C4-2B (cell line): ENCODE measurements around the gene SLC22A17.
"Not testable (repeated sequence)": the region's sequence is repeated elsewhere in the genome, so short reads cannot be mapped to it uniquely, and the experiment has no call there.

Experiments used
- H3K27ac ChIP-seq: fragments of 450-650 bp; 2 replicates; pipeline ENCODE4 v1.5.1; 2017
- ZFX ChIP-seq: fragments of 450-650 bp; IDR thresholded peaks from 2 replicates; pipeline ENCODE4 v1.6.1; 2017
- TF ChIP-seq, protein P1 (sequence below): fragments of 450-650 bp; conservative IDR thresholded peaks from 2 replicates; pipeline ENCODE4 v1.5.1; 2017; ENCODE audit warnings: mild to moderate bottlenecking

The SLC22A17 gene

DNA sequence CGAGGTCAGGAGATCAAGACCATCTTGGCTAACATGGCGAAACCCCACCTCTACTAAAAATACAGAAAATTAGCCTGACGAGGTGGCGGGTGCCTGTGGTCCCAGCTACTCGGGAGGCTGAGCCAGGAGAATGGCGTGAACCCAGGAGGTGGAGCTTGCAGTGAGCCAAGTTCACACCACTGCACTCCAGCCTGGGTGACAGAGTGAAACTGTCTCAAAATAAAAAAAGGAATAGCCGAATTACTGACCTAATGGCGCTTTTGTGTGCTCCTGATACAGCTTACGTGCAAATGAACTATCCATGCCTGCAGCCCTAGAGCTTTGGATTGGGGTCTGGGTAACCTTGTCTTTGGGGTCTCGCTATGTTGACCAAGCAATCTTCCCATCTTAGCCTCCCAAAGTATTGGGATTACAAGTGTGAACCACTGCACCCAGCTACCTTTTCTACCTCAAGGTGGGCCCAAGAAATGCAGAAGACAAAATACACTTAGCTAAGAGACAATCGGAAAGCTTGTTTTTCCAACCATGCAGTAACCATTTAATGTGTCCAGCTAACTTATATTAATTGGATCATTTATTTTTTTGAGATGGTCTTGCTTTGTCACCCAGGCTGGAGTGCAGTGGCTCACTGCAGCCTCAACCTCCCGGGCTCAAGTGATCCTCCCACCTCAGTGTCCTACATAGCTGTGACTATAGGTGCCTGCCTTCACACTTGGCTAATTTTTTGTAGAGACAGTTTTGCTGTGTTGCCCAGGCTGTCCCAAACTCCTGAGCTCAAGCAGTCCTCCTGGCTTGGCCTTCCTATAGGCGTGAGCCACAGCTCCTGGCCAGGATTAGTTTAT lies 26.0 kb downstream of the SLC22A17 start:
- TF ChIP-seq, protein P1, sequence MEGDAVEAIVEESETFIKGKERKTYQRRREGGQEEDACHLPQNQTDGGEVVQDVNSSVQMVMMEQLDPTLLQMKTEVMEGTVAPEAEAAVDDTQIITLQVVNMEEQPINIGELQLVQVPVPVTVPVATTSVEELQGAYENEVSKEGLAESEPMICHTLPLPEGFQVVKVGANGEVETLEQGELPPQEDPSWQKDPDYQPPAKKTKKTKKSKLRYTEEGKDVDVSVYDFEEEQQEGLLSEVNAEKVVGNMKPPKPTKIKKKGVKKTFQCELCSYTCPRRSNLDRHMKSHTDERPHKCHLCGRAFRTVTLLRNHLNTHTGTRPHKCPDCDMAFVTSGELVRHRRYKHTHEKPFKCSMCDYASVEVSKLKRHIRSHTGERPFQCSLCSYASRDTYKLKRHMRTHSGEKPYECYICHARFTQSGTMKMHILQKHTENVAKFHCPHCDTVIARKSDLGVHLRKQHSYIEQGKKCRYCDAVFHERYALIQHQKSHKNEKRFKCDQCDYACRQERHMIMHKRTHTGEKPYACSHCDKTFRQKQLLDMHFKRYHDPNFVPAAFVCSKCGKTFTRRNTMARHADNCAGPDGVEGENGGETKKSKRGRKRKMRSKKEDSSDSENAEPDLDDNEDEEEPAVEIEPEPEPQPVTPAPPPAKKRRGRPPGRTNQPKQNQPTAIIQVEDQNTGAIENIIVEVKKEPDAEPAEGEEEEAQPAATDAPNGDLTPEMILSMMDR, result no peak
- TF ChIP-seq ZFX, result no peak
- no peak overlapping the region for H3K27ac ChIP-seq

DNA sequence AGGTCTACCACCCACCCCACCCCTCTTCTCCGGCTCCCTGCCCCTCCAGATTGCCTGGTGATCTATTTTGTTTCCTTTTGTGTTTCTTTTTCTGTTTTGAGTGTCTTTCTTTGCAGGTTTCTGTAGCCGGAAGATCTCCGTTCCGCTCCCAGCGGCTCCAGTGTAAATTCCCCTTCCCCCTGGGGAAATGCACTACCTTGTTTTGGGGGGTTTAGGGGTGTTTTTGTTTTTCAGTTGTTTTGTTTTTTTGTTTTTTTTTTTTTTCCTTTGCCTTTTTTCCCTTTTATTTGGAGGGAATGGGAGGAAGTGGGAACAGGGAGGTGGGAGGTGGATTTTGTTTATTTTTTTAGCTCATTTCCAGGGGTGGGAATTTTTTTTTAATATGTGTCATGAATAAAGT lies 26.9 kb downstream of the SLC22A17 start:
- not testable (repeated sequence) for H3K27ac ChIP-seq

DNA sequence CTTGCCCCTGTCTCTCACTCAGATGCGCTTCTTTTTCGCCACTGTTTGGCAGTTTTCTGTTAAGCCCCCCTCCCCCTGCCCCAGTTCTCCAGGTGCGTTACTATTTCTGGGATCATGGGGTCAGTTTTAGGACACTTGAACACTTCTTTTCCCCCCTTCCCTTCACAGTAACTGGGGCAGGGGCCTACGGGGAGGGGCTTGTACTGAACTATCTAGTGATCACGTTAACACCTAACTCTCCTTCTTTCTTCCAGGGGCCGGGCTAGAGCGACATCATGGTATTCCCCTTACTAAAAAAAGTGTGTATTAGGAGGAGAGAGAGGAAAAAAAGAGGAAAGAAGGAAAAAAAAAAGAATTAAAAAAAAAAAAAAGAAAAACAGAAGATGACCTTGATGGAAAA lies 27.7 kb downstream of the SLC22A17 start:
- H3K27ac ChIP-seq, result no peak overlapping the region
- TF ChIP-seq, protein P1, result no peak
- no peak for TF ChIP-seq ZFX

DNA sequence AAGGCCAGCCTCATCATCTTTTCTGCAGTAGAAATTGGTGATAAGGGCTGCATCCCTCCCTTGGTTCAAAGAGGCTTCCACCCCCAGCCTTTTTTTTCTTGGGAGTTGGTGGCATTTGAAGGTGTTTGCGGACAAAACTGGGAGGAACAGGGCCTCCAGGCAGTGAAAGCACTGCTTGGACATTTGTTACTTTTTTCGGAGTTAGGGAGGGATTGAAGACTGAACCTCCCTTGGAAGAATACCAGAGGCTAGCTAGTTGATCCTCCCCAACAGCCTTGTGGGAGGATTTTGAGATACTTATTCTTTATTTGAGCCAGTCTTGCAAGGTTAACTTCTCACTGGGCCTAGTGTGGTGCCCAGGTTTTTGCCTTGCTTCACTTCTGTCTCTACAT lies 28.2 kb downstream of the SLC22A17 start:
- TF ChIP-seq, protein P1, result no peak
- TF ChIP-seq ZFX, result no peak

DNA sequence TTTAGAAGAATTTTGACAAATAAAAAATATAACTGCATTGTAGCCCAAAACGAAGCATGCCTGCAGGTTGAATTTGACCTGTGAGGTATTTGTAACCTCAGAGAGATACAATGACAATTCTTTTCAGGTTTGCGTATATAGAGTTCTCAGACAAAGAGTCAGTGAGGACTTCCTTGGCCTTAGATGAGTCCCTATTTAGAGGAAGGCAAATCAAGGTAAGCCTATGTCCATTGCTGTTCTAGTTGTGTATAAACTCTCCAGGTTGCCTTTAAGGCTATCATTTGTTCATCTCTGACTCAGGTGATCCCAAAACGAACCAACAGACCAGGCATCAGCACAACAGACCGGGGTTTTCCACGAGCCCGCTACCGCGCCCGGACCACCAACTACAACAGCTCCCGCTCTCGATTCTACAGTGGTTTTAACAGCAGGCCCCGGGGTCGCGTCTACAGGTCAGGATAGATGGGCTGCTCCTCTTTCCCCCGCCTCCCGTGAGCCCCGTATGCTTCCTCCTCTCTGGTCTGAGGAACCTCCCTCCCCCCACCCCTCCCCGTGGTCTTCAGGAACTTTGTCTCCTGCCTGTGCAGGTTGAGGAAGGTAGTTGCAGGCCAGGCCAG lies 28.7 kb downstream of the SLC22A17 start:
- TF ChIP-seq, protein P1, result no peak
- TF ChIP-seq ZFX, result no peak
- H3K27ac ChIP-seq, result no peak overlapping the region

More for the DNA sequence above, 28.2 kb downstream of the SLC22A17 start:
- H3K27ac ChIP-seq, result no peak overlapping the region

DNA sequence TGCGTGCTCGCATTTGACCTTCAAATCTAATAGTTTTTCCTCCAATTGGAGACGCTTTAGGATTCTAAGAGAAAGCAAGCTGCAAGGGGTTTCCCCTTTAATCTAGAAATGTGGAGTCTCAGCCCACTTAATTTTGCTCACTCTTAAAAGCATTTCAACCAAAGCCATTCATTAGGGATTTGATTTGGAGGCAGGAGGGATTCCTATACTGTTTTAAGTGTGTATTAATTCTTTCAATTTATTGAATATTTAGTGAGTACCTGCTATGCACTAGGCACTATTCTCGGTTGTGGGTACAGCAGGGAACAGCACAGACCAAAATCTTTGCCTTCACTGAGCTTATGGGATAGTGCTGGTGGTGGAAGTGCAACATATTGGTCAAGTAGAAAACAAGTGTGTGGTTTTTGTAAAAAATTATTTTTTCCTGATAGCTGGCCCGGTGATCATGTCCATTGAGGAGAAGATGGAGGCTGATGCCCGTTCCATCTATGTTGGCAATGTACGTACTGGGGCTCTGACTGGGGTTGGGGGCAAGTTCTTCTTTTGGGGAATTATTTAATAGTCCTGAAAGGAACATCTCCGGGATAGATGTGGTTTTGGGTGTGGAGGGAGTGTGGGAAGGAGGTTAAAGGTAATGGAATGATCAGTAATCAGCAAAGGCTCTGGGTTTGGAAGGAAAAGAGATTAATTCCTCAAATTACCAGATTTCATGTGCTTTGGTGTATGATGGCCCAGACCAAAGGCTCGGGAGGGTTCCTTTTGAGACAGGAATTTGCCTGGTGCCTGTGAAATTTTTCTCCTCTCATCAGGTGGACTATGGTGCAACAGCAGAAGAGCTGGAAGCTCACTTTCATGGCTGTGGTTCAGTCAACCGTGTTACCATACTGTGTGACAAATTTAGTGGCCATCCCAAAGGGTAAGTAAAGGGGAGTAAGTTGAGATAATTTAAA lies 29.8 kb downstream of the SLC22A17 start:
- H3K27ac ChIP-seq, result peak overlapping the region; percentile 87
- TF ChIP-seq, protein P1, result no peak
- no peak for TF ChIP-seq ZFX

DNA sequence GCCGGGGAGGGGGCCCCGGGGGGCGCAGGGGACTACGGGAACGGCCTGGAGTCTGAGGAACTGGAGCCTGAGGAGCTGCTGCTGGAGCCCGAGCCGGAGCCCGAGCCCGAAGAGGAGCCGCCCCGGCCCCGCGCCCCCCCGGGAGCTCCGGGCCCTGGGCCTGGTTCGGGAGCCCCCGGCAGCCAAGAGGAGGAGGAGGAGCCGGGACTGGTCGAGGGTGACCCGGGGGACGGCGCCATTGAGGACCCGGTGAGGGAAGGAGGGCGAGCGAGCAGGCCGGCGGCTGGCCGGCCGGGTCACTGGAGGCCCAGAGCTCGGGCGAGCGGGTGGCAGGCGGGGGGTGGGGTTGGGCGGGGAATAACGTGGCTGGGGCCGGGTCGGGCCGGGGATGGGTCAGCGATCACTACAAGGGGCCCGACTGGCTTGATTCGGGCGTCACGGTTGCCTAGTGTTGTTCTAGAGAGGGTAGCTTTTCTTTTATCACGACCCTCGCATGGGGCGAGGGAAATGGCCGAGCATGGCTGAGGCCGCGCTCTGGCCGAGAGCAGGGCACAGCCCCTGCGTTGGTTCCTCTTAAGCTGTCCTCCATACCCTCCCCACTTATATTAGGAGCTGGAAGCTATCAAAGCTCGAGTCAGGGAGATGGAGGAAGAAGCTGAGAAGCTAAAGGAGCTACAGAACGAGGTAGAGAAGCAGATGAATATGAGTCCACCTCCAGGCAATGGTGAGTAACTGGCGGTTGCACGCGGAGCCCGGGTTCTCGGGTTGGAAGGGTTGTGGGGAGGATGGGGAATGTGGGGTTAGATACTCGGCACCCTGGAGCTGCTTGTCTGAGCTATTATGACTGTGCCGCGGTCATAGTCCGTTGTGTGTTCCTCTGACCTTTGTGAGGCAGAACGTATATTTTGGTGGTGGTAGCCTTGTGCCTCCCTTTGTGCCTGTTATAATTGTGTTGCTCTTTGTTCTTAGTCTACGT lies 30.8 kb downstream of the SLC22A17 start:
- TF ChIP-seq ZFX, result peak; percentile 82
- TF ChIP-seq, protein P1, result no peak
- peak overlapping the region; percentile 87 for H3K27ac ChIP-seq
